Activated naive CD8-positive, alpha-beta T cell treated with anti-CD3 and anti-CD28 coated beads, Interleukin-2, amount 50 U/mL, for 16 hours (primary cell): ENCODE results near the gene PNMA8C.

Experiments used
- DNase-seq: peaks from one replicate; pipeline ENCODE4 v3.0.0-alpha.2; 2020; ENCODE audit warnings: low read depth, low spot score

PNMA8C gene

GRCh38 chr19:46428239-46429135, at the start of gene PNMA8C:
Gene PNMA8C, minus strand, starts transcription at chr19:46428936. Its CDS starts 577 bp downstream, at chr19:46428359.
- DNase-seq: no peak

- no peak for DNase-seq
Observed at GRCh38 chr19:46475986-46476385, 47.2 kb upstream of the PNMA8C start.

- DNase-seq: no peak
Observed at GRCh38 chr19:46474211-46474610, 45.5 kb upstream of the PNMA8C start.

- no peak for DNase-seq
Observed at GRCh38 chr19:46472592-46472991, 43.9 kb upstream of the PNMA8C start.

- no peak for DNase-seq
Observed at GRCh38 chr19:46471811-46472543, 43.2 kb upstream of the PNMA8C start.

GRCh38 chr19:46471116-46471733, 42.5 kb upstream of the PNMA8C start, which contains the start of gene PNMA8A:
Gene PNMA8A, minus strand, starts transcription at chr19:46471563. Its CDS starts 528 bp downstream, at chr19:46471035.
- DNase-seq: no peak

- DNase-seq: no peak
Observed at GRCh38 chr19:46470376-46470775, 41.6 kb upstream of the PNMA8C start.

GRCh38 chr19:46469541-46470185, 40.9 kb upstream of the PNMA8C start:
- DNase-seq: no peak

- no peak for DNase-seq
Observed at GRCh38 chr19:46466536-46467196, 37.9 kb upstream of the PNMA8C start.

GRCh38 chr19:46463516-46463915, 34.8 kb upstream of the PNMA8C start:
- DNase-seq: no peak

GRCh38 chr19:46461537-46461936, 32.8 kb upstream of the PNMA8C start:
- no peak for DNase-seq

GRCh38 chr19:46460981-46461380, 32.2 kb upstream of the PNMA8C start:
- DNase-seq: no peak

- DNase-seq: no peak
Observed at GRCh38 chr19:46460055-46460454, 31.3 kb upstream of the PNMA8C start.

GRCh38 chr19:46456930-46457329, 28.2 kb upstream of the PNMA8C start:
- no peak for DNase-seq

GRCh38 chr19:46454244-46454643, 25.5 kb upstream of the PNMA8C start:
- no peak for DNase-seq

- DNase-seq: no peak
Observed at GRCh38 chr19:46453661-46454060, 24.9 kb upstream of the PNMA8C start.

- DNase-seq: no peak
Observed at GRCh38 chr19:46452186-46452585, 23.4 kb upstream of the PNMA8C start.

GRCh38 chr19:46451352-46451751, 22.6 kb upstream of the PNMA8C start:
- no peak for DNase-seq

- DNase-seq: no peak
Observed at GRCh38 chr19:46450737-46451136, 22.0 kb upstream of the PNMA8C start.

GRCh38 chr19:46449228-46449627, 20.5 kb upstream of the PNMA8C start:
- DNase-seq: no peak

GRCh38 chr19:46448601-46449000, 19.9 kb upstream of the PNMA8C start:
- DNase-seq: no peak
